HT-29 (cell line): ENCODE measurements around the gene SLC10A2. TPM values are rescaled to one million over a fixed set of nuclear protein-coding genes. Genes with fewer than 3 reads are reported as not detected.

Source experiments
- total RNA-seq: library from RNA; depleted of rRNA; stranded (reverse); fragments of >200 nt; shearing (Covaris generic); gene quantifications from 2 replicates; pipeline ENCODE4 v1.2.3, GENCODE V29; 2014; rRNA removed

SLC10A2 gene
- total RNA-seq, 1 experiment from 2014 or later, result not detected

Other genes with a start within 250 kb of the SLC10A2 start
- gene ERCC5, start 220.4 kb downstream of the SLC10A2 start, total RNA-seq, result 33.1 and 33.8 TPM in 2 replicates